HepG2 (cell line): ENCODE data around the gene CABLES2. TPM values are rescaled to one million over a fixed set of nuclear protein-coding genes. Genes with fewer than 3 reads are reported as not detected.

ENCODE experiments used
- ATAC-seq: fragments of 200-7000 bp; cut with Tn5 transposase; 3 replicates; pipeline ENCODE4 v1.9.1; 2020; ENCODE audit warnings: mild to moderate bottlenecking, moderate library complexity
- BruUV-seq: library from RNA; stranded (reverse); fragments of 400-500 nt; replicated peaks from 2 replicates; lab custom pipeline; 2021; lab: Mats Ljungman, UMichigan
- CTCF ChIA-PET: fragments of 300-600 bp; formaldehyde crosslinking; extraction: SDS; loops from one replicate; lab custom pipeline; 2021; ENCODE audit warnings: low total read pairs, inconsistent platforms, low intra/inter-chr PET ratio; lab: Yijun Ruan, JAX
- POLR2A ChIA-PET: fragments of 350-600 bp; sonication (Branson Sonifier 250); formaldehyde crosslinking; loops from one replicate; lab custom pipeline; 2020; ENCODE audit warnings: antibody characterized with exemption, inconsistent platforms; lab: Yijun Ruan, JAX
- DNase-seq: peaks from one replicate; pipeline ENCODE4 v3.0.0-alpha.2; 2015; ENCODE audit warnings: low spot score
- FAIRE-seq: peaks from 3 replicates; lab custom pipeline; 2011; peaks lifted over from hg19 to GRCh38; lab: Jason Lieb, UNC
- H2AFZ ChIP-seq: one replicate; pipeline ENCODE4 v1.6.1; 2011; ENCODE audit warnings: low read length, inconsistent platforms
- H3K27ac ChIP-seq: fragments of 300-600 bp; 3 replicates; pipeline ENCODE4 v1.8.0; 2011; ENCODE audit warnings: mixed run types, mild to moderate bottlenecking, mixed read lengths, low read length, inconsistent platforms; ENCODE audit not compliant: insufficient read depth; ENCODE audit errors: extremely low read length
- H3K27me3 ChIP-seq, 2 experiments: fragments of 200-600 bp in 1 of 2; 2 replicates in 1 of 2; 3 replicates in 1 of 2; pipeline versions ENCODE4 v1.6.0 to v1.8.0; 2011; ENCODE audit warnings: low read length in 2 of 2, mild to moderate bottlenecking in 2 of 2, moderate library complexity in 2 of 2, inconsistent platforms in 1 of 2; ENCODE audit not compliant: insufficient read depth in 2 of 2, control insufficient read depth in 1 of 2
- H3K36me3 ChIP-seq, 2 experiments: fragments of 200-600 bp in 1 of 2; replicated peaks in 1 of 2; 2 replicates in 1 of 2; 3 replicates in 1 of 2; pipeline versions ENCODE4 v1.5.1 to v1.8.0; 2011; ENCODE audit warnings: low read length in 2 of 2, inconsistent platforms in 1 of 2; ENCODE audit not compliant: insufficient read depth in 2 of 2, control insufficient read depth in 1 of 2
- H3K4me1 ChIP-seq: 2 replicates; pipeline ENCODE4 v1.5.1; 2012; ENCODE audit warnings: low read length, inconsistent platforms; ENCODE audit not compliant: insufficient read depth
- H3K4me2 ChIP-seq: 2 replicates; pipeline ENCODE4 v1.6.0; 2011; ENCODE audit warnings: low read depth, low read length, inconsistent platforms
- H3K4me3 ChIP-seq, 3 experiments: fragments of 200-600 bp in 1 of 3; sonication (generic), shearing (Covaris generic) in 1 of 3; replicated peaks in 1 of 3; 2 replicates each; pipeline ENCODE4 v1.5.1; 2011 to 2016; ENCODE audit warnings: low read length in 3 of 3, inconsistent platforms in 2 of 3, low read depth in 2 of 3, mild to moderate bottlenecking in 2 of 3, control low read depth in 1 of 3, mixed read lengths in 1 of 3; ENCODE audit not compliant: insufficient read depth in 1 of 3
- H3K79me2 ChIP-seq: one replicate; pipeline ENCODE4 v1.6.1; 2011; ENCODE audit warnings: low read length, inconsistent platforms; ENCODE audit not compliant: insufficient read depth
- H3K9ac ChIP-seq: 2 replicates; pipeline ENCODE4 v1.6.0; 2011; ENCODE audit warnings: mild to moderate bottlenecking, low read depth, low read length, inconsistent platforms; ENCODE audit not compliant: insufficient read depth
- H3K9me3 ChIP-seq: 2 replicates; pipeline ENCODE4 v1.5.1; 2012; ENCODE audit warnings: mild to moderate bottlenecking, low read length
- H4K20me1 ChIP-seq: 2 replicates; pipeline ENCODE4 v1.6.0; 2011; ENCODE audit warnings: inconsistent platforms, mild to moderate bottlenecking, low read length, moderate library complexity; ENCODE audit not compliant: insufficient read depth
- ELF3 ChIP-seq: IDR thresholded peaks from 2 replicates; pipeline ENCODE4 v1.6.1; 2016; ENCODE audit warnings: missing genetic modification reagents, missing compliant biosample characterization
- FOSL1 ChIP-seq: sonication (generic); formaldehyde crosslinking; IDR thresholded peaks from 2 replicates; pipeline ENCODE4 v1.9.0; 2021; ENCODE audit warnings: missing genetic modification reagents, borderline replicate concordance
- HDAC1 ChIP-seq: sonication (generic); formaldehyde crosslinking; IDR thresholded peaks from 2 replicates; pipeline ENCODE4 v1.5.1; 2020; ENCODE audit warnings: mild to moderate bottlenecking, missing genetic modification reagents
- MED13 ChIP-seq: sonication (generic); formaldehyde crosslinking; IDR thresholded peaks from 2 replicates; pipeline ENCODE4 v1.5.0; 2020; ENCODE audit warnings: missing genetic modification reagents
- NR1H2 ChIP-seq: sonication (generic); formaldehyde crosslinking; IDR thresholded peaks from 2 replicates; pipeline ENCODE4 v1.8.1; 2022; ENCODE audit warnings: low read depth, missing genetic modification reagents, borderline replicate concordance
- NR2F2 ChIP-seq: IDR thresholded peaks from 2 replicates; pipeline ENCODE4 v1.6.1; 2012; ENCODE audit warnings: low read depth, inconsistent platforms, borderline replicate concordance
- RBM39 ChIP-seq: fragments of 200-400 bp; formaldehyde crosslinking; IDR thresholded peaks from one replicate; pipeline ENCODE4 v1.6.1; 2018; ENCODE audit warnings: antibody characterized with exemption, mild to moderate bottlenecking, low read depth, low read length; ENCODE audit not compliant: poor library complexity, severe bottlenecking
- REPIN1 ChIP-seq: sonication (generic); formaldehyde crosslinking; IDR thresholded peaks from 2 replicates; pipeline ENCODE4 v1.8.0; 2022; ENCODE audit warnings: missing genetic modification reagents, low read depth, mild to moderate bottlenecking, borderline replicate concordance
- YEATS2 ChIP-seq: sonication (generic); formaldehyde crosslinking; IDR thresholded peaks from 2 replicates; pipeline ENCODE4 v1.4.0; 2020; ENCODE audit warnings: missing genetic modification reagents, borderline replicate concordance
- ZBTB42 ChIP-seq: sonication (generic); formaldehyde crosslinking; IDR thresholded peaks from 2 replicates; pipeline ENCODE4 v1.5.0; 2020; ENCODE audit warnings: mild to moderate bottlenecking, missing genetic modification reagents
- ZFP41 ChIP-seq: sonication (generic); formaldehyde crosslinking; IDR thresholded peaks from 2 replicates; pipeline ENCODE4 v1.4.0; 2020; ENCODE audit warnings: mild to moderate bottlenecking, missing genetic modification reagents, borderline replicate concordance
- ZFP82 ChIP-seq: sonication (generic); formaldehyde crosslinking; IDR thresholded peaks from 2 replicates; pipeline ENCODE4 v1.5.1; 2020; ENCODE audit warnings: mild to moderate bottlenecking, missing genetic modification reagents, borderline replicate concordance
- ZKSCAN8 ChIP-seq: IDR thresholded peaks from 2 replicates; pipeline ENCODE4 v1.6.1; 2016; ENCODE audit warnings: borderline replicate concordance, missing genetic modification reagents, missing compliant biosample characterization
- ZNF619 ChIP-seq: sonication (generic); formaldehyde crosslinking; IDR thresholded peaks from 2 replicates; pipeline ENCODE4 v1.4.0; 2020; ENCODE audit warnings: mild to moderate bottlenecking, missing genetic modification reagents
- ZNF780A ChIP-seq: sonication (generic); formaldehyde crosslinking; IDR thresholded peaks from 2 replicates; pipeline ENCODE4 v1.8.0; 2022; ENCODE audit warnings: mild to moderate bottlenecking, missing genetic modification reagents, moderate library complexity
- WGBS: methylation state at CpG from one replicate; pipeline ENCODE4 v1.1.6; 2017; ENCODE audit warnings: low lambda C conversion rate; 5-methylcytosine and 5-hydroxymethylcytosine counted together
- in situ Hi-C: cut with HindIII; loops from 2 replicates; pipeline ENCODE4 v1.10.0; 2017; ENCODE audit warnings: low pct_unique_long_range_greater_than_20kb; ENCODE audit not compliant: extremely low pct_ligation_motif_present
- intact Hi-C: fragments of 100-400 bp; cut with micrococcal nuclease; formaldehyde crosslinking; loops from one replicate; pipeline ENCODE4 v1.10.0; 2022; ENCODE audit not compliant: unreplicated experiment
- polyA plus RNA-seq, 8 experiments: library from polyadenylated mRNA; depleted of rRNA in 3 of 8; stranded (reverse) in 7 of 8; unstranded in 1 of 8; fragments of >200 nt; fragmentation: Illumina TruSeq in 4 of 8; extraction: Trizol in 4 of 8; gene quantifications; 2 replicates each; pipeline versions ENCODE4 v1.2.1 to v1.2.3, GENCODE V29; 2011 to 2016; ENCODE audit warnings: low read depth in 4 of 8, missing spikeins in 1 of 8, mixed read lengths in 1 of 8; ENCODE audit not compliant: insufficient read depth in 1 of 8
- total RNA-seq, 5 experiments: library from RNA; depleted of rRNA; stranded (reverse); fragments of >200 nt; fragmentation: Illumina TruSeq; extraction: Trizol; gene quantifications; 2 replicates each; pipeline ENCODE4 v1.2.3, GENCODE V29; 2016; ENCODE audit warnings: low read depth in 1 of 5
- TF ChIP-seq, protein P1 (sequence below): IDR thresholded peaks from 2 replicates; pipeline ENCODE4 v1.6.1; 2016; ENCODE audit warnings: control low read depth
- TF ChIP-seq, protein P2 (sequence below): sonication (generic); formaldehyde crosslinking; IDR thresholded peaks from 2 replicates; pipeline ENCODE4 v1.8.0; 2022; ENCODE audit warnings: mild to moderate bottlenecking, missing genetic modification reagents, moderate library complexity
- TF ChIP-seq, protein P3 (sequence below): sonication (generic); formaldehyde crosslinking; IDR thresholded peaks from 2 replicates; pipeline ENCODE4 v1.5.1; 2020; ENCODE audit warnings: missing genetic modification reagents, mild to moderate bottlenecking, borderline replicate concordance

Gene CABLES2
- total and polyA plus RNA-seq, 2 of the 13 experiments (the other 11 are each of a cell fraction or from before 2014, with no cell fraction given): 5.2 to 9.7 TPM

DNA sequence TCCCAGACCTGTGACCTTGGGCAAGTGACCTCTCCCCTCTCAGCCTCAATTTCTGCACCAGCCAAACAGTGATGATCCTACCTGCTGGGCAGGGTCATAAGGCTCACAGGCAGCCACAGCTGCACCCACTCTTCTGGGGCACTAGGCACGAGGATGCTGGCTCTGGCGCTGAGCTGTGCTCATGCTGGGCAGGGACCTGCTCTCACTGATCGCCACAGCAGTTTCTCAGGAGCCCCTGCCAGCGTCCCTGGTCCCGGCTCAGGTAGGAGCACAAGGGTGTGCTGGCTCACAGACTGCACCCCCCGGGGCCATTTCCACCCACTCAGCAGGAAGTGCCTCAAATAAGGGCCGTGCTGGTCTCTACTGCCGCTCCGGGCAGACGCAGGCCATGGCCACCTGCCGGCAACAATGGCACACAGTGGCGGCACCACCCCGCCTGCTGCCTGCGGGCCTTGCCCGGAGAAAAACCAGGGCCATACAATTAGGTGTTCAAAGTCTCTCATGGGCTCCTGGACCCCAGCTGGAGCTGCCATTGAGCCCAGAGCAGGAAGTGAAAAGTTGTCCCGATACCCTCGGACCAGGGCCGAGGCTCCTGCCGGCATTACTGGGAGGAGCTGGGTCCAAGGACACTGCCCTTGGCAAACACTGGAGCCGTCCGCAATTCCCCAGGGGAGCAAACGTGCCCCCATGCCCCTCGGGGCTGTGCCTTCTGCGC lies 4.6 kb upstream of the CABLES2 start (continued):
- TF ChIP-seq ZNF619 (CRISPR knock-in tag) (peak; percentile 70; the same call in 1 of the 2 replicates), FOSL1 (peak; percentile 43; the same call in 1 of the 2 replicates), ZFP82 (CRISPR knock-in tag) (0 out of 2 replicates have a peak, but pooled peaks have one; percentile 10), ELF3 (CRISPR knock-in tag) (peak; percentile 75; the same call in 1 of the 2 replicates), RBM39 (peak; percentile 49), NR1H2 (no peak; the same call in none of the 2 replicates), MED13 (CRISPR knock-in tag) (peak; percentile 53; the same call in 1 of the 2 replicates), NR2F2 (no peak), YEATS2 (CRISPR knock-in tag) (0 out of 2 replicates have a peak, but pooled peaks have one; percentile 14)

DNA sequence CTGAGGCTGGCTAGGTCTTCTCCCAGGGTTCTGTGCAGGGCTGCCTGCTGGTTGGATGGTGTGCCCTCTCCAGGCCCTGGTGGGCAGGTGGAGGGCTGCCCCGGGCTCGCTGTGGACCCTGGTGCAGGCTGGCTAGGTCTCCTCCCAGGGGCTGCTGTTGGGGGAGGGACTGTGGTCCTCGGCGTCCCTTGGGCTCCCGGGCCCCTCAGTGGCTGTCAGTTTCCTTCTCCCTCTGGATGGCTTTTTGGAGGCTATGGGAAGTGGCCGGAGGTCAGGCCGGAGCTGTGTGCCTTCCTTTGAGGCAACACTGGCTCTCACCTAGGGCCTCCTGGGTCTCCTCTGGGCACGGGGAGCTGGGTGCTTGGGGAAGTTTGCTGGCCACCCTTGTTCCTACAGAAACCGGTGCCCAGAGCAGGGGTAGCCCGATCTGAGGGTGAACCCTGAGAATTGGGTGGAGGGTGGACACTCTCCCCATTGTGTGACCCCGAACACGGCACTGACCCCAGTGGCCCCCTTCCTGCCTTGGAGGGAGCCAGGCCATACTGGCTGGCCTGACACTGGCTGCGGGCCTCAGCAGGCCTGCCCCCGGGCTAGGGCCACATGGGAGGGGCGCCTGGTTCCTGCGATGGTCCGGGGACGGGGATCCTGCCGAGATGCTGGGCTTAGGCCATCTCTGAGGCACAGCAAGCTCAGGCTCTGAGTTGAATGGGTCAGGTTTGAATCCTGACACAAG lies 3.8 kb upstream of the CABLES2 start:
- H3K27me3 ChIP-seq: peaks cover 12 to 40% of the 10 kb centered on the region in 2 experiments
- in situ Hi-C loops: loop anchor here (5.0 kb wide), 1 partner anchor 81 kb away; no protein-coding TSS in a partner anchor
- no peak for DNase-seq
- no TSS peak for BruUV-seq
- H3K9ac ChIP-seq: peak overlapping the region; percentile 35; the same call in 1 of the 2 replicates
- H3K36me3 ChIP-seq: no peaks in the 10 kb centered on the region
- intact Hi-C loops: loop anchor here (5.0 kb wide), 2 partner anchors 76 to 206 kb away; no protein-coding TSS in a partner anchor
- H3K4me2 ChIP-seq: peak overlapping the region; percentile 91
- no peak overlapping the region for H2AFZ ChIP-seq
- H3K27ac ChIP-seq: no peak overlapping the region
- H3K79me2 ChIP-seq: peaks cover 5% of the 10 kb centered on the region
- H3K9me3 ChIP-seq: no peaks in the 10 kb centered on the region
- no peak; the same call in 2 of the 3 replicates for ATAC-seq
- ChIA-PET POLR2A (interaction anchor here (1.0 to 3.2 kb wide), 13 partner anchors 11 to 404 kb away, joined by 3 to 31 read pairs (median 4); partner anchors contain the start of genes LAMA5, MRGBP and RPS21), CTCF (interaction anchor here (1.6 kb wide), 1 partner anchor 109 kb away, joined by 4 read pairs; no protein-coding TSS in a partner anchor)
- FAIRE-seq: no peak
- H3K4me1 ChIP-seq: peaks cover 71% of the 10 kb centered on the region
- H4K20me1 ChIP-seq: peaks cover 2% of the 10 kb centered on the region; the same call in 1 of the 2 replicates
- 41% methylated on average over 11 of the region's 19 CpGs for WGBS
- H3K4me3 ChIP-seq: peak overlapping the region in 1 of 3 experiments; percentile 70; a peak in 1 of 6 replicates
- TF ChIP-seq ZFP41 (CRISPR knock-in tag) (no peak), ZBTB42 (CRISPR knock-in tag) (no peak), ZKSCAN8 (no peak), HDAC1 (no peak), ZNF780A (CRISPR knock-in tag) (no peak), REPIN1 (CRISPR knock-in tag) (no peak)
- TF ChIP-seq, protein P1, sequence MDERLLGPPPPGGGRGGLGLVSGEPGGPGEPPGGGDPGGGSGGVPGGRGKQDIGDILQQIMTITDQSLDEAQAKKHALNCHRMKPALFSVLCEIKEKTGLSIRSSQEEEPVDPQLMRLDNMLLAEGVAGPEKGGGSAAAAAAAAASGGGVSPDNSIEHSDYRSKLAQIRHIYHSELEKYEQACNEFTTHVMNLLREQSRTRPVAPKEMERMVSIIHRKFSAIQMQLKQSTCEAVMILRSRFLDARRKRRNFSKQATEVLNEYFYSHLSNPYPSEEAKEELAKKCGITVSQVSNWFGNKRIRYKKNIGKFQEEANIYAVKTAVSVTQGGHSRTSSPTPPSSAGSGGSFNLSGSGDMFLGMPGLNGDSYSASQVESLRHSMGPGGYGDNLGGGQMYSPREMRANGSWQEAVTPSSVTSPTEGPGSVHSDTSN (CRISPR knock-in tag): no peak
- TF ChIP-seq, protein P2, sequence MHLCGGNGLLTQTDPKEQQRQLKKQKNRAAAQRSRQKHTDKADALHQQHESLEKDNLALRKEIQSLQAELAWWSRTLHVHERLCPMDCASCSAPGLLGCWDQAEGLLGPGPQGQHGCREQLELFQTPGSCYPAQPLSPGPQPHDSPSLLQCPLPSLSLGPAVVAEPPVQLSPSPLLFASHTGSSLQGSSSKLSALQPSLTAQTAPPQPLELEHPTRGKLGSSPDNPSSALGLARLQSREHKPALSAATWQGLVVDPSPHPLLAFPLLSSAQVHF (CRISPR knock-in tag): no peak
- TF ChIP-seq, protein P3, sequence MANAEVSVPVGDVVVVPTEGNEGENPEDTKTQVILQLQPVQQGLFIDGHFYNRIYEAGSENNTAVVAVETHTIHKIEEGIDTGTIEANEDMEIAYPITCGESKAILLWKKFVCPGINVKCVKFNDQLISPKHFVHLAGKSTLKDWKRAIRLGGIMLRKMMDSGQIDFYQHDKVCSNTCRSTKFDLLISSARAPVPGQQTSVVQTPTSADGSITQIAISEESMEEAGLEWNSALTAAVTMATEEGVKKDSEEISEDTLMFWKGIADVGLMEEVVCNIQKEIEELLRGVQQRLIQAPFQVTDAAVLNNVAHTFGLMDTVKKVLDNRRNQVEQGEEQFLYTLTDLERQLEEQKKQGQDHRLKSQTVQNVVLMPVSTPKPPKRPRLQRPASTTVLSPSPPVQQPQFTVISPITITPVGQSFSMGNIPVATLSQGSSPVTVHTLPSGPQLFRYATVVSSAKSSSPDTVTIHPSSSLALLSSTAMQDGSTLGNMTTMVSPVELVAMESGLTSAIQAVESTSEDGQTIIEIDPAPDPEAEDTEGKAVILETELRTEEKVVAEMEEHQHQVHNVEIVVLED (CRISPR knock-in tag): 0 out of 2 replicates have a peak, but pooled peaks have one; percentile 33
